Stomach (tissue), 4 donors: Measurements from ENCODE around the gene PA2G4.

Experiments
- EP300 ChIP-seq: sonication (generic); formaldehyde crosslinking; IDR thresholded peaks from one replicate; pipeline ENCODE4 v1.6.1; 2017; ENCODE audit warnings: antibody characterized with exemption
- POLR2AphosphoS5 ChIP-seq, 3 donors: sonication (generic); formaldehyde crosslinking; IDR thresholded peaks; one replicate each; pipeline ENCODE4 v1.6.1; 2016; ENCODE audit warnings: antibody characterized with exemption in 3 of 3
- TF ChIP-seq, protein P1 (sequence below), 7 experiments: fragments of 450-650 bp in 4 of 7; fragments of 200-600 bp in 3 of 7; sonication (generic) in 3 of 7; IDR thresholded peaks; one replicate each; pipeline ENCODE4 v1.5.1; 2016 to 2019; ENCODE audit warnings: antibody characterized with exemption in 7 of 7, control low read depth in 2 of 7, mild to moderate bottlenecking in 1 of 7

DNA sequence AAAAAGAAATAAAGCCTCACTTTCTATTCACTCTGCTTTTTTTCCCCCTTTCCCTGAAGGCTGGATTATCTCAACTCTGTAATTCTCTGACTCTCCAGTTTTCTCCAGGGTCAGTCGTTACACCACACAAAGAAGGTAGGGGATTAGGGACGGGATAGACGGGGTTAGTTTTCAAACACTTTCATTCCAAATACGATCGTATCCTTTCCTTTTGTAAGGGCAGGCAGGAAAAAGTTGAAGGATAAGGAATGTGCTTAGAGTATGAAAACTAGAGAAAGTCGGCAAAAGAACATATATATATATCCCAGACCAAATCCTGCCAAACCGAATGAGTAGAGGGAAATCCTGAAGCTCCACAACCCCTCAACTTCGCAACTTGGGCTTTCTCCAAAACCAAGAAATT is 23.1 kb downstream of the PA2G4 start:
- TF ChIP-seq POLR2AphosphoS5 (IDR thresholded peaks at IDR 0.05) (peak in 1 of 3 donors; percentile 14), EP300 (no peak)
- TF ChIP-seq, protein P1, sequence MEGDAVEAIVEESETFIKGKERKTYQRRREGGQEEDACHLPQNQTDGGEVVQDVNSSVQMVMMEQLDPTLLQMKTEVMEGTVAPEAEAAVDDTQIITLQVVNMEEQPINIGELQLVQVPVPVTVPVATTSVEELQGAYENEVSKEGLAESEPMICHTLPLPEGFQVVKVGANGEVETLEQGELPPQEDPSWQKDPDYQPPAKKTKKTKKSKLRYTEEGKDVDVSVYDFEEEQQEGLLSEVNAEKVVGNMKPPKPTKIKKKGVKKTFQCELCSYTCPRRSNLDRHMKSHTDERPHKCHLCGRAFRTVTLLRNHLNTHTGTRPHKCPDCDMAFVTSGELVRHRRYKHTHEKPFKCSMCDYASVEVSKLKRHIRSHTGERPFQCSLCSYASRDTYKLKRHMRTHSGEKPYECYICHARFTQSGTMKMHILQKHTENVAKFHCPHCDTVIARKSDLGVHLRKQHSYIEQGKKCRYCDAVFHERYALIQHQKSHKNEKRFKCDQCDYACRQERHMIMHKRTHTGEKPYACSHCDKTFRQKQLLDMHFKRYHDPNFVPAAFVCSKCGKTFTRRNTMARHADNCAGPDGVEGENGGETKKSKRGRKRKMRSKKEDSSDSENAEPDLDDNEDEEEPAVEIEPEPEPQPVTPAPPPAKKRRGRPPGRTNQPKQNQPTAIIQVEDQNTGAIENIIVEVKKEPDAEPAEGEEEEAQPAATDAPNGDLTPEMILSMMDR (IDR thresholded peaks at IDR 0.05), result no peak
